GM19452 (cell line): ENCODE measurements around the gene ERC2.

Experiments used
- ATAC-seq: cut with Tn5 transposase; IDR thresholded peaks from one replicate; pipeline ENCODE4 v1.9.1; 2021; ENCODE audit not compliant: unreplicated experiment

Gene ERC2

DNA sequence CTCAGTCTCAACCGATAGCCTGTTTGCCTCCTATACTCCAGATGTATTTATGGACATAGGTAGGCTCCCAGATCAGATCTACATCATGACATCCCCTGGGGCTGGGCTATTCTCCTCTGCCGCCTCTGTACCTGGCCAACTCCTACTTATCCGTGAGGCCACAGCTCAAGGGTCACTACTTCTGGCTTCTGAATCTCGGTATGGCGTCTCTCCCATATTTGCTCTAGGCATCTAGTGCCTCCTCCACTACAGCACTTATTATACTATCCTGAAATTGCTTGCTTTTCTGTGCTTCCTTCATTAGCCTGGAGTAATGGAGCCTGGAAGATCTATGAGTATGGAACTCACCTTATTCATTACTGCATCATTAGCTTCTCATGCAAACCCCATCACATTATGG lies 808.6 kb downstream of the ERC2 start:
- no peak for ATAC-seq

DNA sequence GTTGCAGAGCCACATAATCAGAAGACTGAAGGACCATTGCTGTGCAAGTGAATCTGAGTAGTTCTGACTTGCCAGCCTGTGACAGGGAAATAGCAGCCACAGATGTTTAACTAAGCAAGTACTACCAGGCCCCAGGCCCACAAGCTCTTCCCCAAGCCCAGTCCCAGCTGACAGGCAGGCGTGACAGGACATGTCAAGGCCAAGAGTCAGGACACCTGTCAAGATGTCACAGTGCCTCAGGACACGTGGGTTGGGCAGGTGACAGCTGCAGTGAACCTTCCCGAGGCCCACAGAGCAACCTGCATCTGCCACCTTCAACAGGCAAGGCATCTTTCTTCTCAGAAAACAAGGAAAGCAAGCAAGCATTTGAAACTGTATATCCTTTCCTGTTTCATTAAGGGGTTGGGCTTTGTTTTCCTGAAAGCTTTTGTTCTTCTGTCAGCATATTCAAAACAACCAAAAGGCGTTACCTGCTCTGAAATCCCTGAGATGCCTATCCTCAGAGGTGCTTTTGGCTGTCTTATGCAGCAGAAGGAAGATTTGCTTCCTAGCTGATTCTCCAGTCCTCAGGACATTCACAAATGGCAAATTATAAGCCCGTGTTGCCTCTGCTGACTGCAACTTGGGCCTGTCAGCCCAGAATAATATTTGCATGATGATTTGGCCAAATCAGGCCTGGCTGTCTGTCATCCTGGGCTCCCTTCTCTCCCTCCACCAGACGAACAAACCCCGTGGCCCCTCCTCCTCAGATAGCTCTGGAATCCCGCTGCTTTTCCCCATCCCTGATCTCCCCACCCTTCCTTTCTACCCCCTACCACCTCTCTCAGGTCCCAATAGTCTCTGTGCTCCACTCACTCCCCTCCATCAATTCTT lies 809.3 kb downstream of the ERC2 start:
- no peak for ATAC-seq

- no peak for ATAC-seq
Observed at GRCh38 chr3:55658270-55658669, 810.0 kb downstream of the ERC2 start.

- ATAC-seq, result no peak
Observed at GRCh38 chr3:55655544-55655943, 812.7 kb downstream of the ERC2 start.

DNA sequence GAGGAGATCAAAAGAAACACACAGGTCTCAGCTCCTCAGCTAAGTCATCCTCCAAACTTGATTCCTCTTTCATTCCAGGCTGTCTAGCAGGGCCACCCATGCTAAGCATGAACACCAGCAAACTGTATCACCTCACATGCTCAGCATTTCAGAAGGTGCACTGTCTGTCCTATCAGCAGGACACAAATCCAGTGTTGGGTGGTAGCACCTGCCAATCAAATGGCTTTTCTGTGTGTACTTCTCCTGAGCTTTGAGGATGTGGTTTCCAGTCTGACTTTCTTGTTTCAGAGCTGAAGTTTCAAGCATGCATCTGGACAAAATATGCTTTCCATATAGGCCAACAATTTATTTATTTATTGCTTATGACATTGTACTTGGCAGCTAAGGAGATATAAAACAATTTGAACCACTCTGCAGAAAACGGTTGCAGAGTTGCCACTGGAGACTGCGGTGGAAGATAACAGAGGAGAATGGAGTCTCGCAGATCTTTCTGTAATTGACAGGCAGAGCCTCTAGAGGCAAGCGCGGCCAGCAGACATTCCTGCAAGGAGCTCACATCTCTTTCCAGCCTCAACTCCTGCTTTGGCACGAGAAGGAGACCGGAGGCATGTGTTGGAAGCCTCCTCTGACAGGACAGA lies 814.0 kb downstream of the ERC2 start:
- ATAC-seq, result peak; percentile 89

GRCh38 chr3:55651011-55651410 lies 817.3 kb downstream of the ERC2 start:
- no peak for ATAC-seq

- ATAC-seq, result no peak
Observed at GRCh38 chr3:55650011-55650410, 818.3 kb downstream of the ERC2 start.

GRCh38 chr3:55649554-55649953 lies 818.7 kb downstream of the ERC2 start:
- no peak for ATAC-seq

DNA sequence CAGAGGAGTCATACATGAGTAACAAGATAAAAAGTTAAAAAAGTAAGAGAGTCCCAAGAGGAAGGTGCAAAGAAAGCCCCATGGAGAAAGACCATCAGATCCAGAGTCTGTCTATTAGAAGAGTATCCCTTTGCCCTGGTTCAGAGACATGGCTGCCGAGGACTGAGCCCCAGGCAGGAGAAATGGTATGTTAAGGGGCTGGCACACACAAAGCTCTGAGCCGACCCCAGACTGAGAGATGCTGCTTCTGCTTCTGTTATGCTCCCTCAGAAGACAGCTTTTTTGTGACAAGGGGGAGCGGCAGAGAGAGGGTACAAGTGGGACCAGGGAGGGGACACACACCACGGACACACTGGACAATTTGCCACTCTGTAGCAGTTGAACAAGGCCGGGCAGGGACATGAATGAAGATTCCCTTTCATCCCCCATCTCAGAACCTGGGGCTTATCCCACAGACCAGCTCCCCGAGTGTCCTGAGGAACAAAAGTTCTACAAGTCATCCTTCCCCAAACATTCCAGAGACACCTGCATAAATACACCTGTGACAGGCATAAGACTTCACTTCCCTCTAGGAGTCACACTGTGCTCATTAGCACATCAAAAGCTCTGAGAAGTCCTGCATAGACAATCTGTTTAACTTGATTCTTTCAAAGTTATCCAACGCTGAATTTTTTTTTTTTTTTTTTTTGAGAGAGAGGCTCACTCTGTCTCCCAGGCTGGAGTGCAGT lies 819.5 kb downstream of the ERC2 start:
- ATAC-seq, result no peak

GRCh38 chr3:55647670-55648069 lies 820.6 kb downstream of the ERC2 start:
- ATAC-seq, result no peak

DNA sequence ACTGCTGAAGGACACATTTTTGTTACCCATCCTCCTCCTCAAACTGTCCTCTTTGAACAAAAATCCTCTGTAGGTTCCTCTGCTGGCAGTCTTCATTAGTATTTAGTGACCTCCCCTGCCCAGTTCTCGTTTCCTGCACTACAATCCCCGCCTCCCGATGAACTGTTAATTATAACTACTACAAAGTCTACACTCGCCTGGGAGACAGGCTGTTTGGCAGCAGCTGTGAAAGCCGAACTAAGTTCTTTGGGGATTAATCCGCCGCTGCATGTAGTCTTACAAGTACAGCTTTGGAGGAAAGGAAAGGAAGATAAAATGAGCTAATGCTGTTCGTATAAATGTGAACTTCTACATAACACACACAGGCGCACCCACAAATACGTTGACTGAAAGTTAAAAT lies 821.2 kb downstream of the ERC2 start:
- no peak for ATAC-seq

GRCh38 chr3:55646121-55646520 lies 822.1 kb downstream of the ERC2 start:
- no peak for ATAC-seq

DNA sequence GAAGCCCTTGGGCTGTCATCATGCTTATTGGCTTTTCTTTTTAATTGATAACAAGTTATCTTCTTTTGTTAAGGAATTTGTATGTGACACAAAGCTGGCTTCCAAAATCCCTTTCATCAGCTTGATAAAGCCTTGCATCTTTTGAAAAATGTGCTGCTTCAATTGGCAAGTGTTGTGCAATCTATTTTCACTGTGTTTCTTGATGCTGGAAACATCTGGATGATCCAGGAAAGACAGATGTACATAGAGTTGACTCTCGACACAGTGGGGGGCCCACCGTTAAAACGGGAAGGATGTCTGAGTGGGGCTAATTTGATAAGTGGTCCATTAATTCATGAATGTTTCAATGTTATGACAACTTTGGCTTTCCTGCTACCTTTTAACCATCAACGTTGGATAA lies 822.8 kb downstream of the ERC2 start:
- ATAC-seq, result no peak

DNA sequence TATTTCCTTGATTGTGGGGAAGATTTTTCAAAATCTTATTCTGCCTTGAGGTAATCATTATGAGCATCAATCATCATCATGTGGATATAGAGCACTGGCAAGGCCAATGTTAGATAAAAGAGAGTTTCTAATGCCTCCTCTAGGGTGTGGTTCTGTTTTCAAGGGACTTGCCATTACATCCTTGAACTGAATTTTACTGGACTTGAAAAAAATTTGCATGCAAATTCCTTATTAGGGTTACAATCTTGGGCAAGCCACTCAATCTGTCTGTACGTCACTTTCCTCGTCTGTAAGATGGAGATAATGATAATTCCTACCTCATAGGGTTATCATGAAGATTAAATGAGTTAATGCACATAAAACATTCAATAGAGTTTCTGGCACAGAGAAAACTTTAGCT lies 825.0 kb downstream of the ERC2 start:
- no peak for ATAC-seq

GRCh38 chr3:55641964-55642363 lies 826.3 kb downstream of the ERC2 start:
- ATAC-seq, result no peak

DNA sequence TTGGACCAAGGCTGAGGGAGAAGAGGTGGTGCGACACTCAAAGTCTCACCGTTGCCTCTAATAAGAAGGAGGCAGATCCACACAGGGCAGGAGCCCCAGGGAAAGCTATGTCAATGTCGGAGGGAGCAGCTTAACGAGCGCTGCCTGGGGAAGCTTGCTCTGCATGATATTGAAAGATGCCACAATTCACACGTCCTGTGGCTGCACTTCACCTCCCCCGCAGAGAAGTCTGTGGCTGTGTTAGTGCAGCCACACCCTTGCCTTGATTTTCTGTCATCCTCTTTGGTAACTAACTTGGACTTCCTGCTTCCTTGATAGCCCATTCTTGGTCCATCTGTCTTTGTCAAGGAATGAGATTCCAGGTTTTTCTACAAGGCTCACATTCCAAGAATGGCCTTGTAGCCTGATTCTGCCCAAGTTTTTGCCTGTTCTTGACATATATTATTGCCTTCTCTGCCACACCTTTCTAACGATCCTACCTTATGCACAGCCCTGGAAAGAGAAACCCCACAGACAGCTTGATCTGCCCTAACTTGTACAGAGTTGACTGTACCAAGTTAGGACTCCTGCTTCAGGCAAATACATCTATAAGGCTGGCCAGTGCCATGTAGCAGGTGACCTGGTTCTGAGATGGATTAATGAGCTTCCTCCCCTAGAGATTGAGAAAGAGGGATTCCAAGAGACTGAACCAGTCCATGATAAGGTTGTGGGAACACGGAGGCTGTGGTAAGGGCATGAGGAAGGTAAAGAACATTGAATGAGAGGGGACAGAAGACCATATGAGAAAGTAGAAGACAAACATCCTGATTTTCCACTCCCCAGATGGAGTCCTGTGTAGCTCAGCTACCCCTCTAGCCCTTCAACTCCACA lies 828.1 kb downstream of the ERC2 start:
- ATAC-seq, result no peak

- ATAC-seq, result no peak
Observed at GRCh38 chr3:55639143-55639542, 829.1 kb downstream of the ERC2 start.

GRCh38 chr3:55637906-55638638 lies 830.2 kb downstream of the ERC2 start:
- no peak for ATAC-seq

DNA sequence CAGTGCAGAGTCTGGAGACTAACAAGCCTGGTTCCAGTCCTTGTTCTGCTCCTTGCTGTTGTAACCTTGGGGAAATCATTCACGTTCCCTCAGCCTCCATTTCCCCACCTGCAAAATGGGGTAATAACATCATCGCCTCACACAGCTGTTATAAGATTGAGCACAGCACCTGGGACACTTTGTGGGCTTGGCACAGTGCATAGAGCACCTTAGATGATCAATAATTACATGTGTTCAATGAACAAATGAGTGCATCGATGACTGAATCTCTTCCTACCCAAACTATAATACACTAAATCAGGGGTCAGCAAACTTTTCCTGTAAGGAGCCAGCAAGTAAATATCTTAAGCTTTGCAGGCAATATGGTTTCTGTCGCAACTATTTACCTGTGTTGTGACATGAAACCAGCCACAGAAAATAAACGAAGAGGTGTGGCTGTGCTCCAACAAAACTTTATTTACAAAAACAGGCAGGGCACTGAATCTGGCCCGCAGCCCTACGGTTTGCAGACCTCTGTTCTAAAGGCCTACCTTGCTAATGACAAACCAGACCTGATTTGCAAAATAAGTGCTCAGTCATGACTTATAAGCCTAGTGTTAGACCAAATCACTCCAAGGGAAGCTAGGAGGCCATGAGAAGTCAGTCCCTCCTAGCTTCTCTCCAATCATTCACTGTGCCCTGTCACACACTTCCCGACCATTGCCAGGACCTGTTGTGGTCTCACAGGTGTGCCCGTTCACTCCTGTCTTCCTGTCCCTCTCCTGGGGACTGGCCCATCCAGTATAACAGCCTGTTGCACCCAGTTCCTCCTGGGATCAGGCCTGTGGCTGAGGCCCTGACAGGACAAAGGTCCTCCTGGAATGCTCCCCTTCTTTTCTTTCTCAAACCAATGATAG lies 831.7 kb downstream of the ERC2 start:
- no peak for ATAC-seq
